GM23248 (cell line): Measurements from ENCODE around the gene ANG.

Source experiments
- EZH2 ChIP-seq: fragments of 200-600 bp; sonication (generic); IDR thresholded peaks from 2 replicates; pipeline ENCODE4 v1.6.1; 2018; ENCODE audit warnings: antibody characterized with exemption, mild to moderate bottlenecking; ENCODE audit not compliant: insufficient read depth, poor library complexity, severe bottlenecking
- EZH2phosphoT487 ChIP-seq: fragments of 200-600 bp; sonication (generic); IDR thresholded peaks from 2 replicates; pipeline ENCODE4 v1.6.1; 2018; ENCODE audit warnings: antibody characterized with exemption, moderate library complexity, mild to moderate bottlenecking, low read depth; ENCODE audit not compliant: insufficient read depth

DNA sequence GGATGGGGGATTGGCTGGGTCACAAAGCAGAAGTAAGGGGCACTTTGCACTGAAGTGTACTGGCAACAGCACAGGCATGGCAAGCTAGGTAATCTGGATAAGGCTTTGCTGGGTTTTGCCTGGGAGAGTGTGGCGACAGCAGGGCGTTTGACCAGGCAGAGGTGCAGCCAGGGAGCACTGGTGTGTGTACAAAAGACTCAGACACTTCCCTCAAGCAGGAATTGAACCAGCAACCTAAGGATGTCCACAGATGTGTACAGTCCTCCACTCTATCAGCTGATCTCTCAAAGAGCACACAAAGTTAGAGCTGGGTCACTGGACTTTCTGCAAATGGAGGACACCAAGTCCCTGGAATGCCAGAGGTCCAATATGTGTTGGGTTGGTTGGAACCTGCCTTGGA is 19.6 kb upstream of the ANG start:
- no peak for TF ChIP-seq EZH2
- no peak for TF ChIP-seq EZH2phosphoT487
